GM18502 (cell line): ENCODE measurements around the gene LIAS.
A peak's percentile ranks its signal among the peaks of the same experiment; 100 is the strongest.
"Not testable (repeated sequence)": the region's sequence is repeated elsewhere in the genome, so short reads cannot be mapped to it uniquely, and the experiment has no call there.

Experiments used
- ATAC-seq: cut with Tn5 transposase; IDR thresholded peaks from one replicate; pipeline ENCODE4 v1.9.1; 2021; ENCODE audit warnings: mild to moderate bottlenecking; ENCODE audit not compliant: unreplicated experiment, poor library complexity

LIAS gene

DNA sequence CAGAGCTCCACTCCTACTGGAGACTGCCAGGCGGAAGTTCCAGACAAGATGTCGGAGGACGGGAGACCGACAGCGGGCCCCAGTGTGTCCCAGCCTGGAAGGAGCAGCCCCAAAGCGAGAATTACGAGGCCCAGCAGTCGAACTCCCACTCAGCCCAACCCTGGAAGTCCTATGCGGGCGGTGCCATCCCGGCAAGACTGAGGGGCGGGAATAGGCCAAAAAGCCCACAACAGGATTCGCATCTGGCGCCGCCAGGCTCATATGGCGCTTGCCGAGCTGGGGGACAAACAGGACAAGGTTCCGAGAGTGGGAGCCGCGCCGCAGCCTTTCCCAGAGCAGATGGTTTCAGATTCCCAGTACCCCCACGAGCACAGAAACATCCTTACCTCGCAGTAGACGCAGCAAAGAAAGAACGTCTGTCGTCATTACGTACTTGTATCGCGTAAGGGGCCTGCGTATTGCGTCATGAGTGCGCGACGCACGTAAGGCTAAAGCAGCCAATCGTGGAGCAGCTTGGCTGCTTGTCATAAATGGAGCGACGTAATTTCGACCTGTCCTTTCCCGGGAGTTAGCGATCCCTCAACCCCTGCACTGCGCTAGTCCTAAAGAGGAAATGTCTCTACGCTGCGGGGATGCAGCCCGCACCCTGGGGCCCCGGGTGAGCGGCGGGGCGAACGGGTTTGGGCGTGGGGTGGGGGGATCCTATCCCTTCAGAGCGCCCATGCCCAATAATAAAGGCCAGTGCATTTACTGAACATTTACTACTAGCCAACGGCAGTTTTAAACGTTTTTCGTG lies at the start of gene LIAS, which contains the start of gene RPL9:
TSS of gene LIAS (plus strand) at position 552 of the 796 bp plus-strand sequence. CDS start at position 614, 62 bp downstream.
TSS of gene RPL9 (minus strand) at position 418 of the 796 bp plus-strand sequence. CDS start 483 bp downstream, outside the sequence.
- ATAC-seq = peak; percentile 86

DNA sequence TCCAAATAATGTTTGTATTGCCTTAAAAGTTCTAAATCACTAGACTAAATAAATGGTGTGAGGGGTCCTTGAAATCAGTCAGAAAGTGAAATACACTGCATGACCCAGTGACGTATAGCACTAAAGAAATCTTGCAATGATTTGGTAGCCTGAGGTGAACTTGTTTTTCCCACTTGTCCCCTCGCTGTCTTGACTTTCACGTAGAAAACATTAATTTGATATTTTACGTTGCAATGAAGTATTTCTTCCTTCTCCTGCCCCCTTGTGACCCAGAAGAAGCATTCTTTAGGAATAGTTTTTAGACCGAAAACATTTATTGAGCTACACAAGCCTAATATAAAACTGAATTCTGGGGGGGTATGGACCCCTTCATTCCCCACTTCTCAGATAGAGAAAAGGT lies 48.4 kb upstream of the LIAS start:
- no peak for ATAC-seq

DNA sequence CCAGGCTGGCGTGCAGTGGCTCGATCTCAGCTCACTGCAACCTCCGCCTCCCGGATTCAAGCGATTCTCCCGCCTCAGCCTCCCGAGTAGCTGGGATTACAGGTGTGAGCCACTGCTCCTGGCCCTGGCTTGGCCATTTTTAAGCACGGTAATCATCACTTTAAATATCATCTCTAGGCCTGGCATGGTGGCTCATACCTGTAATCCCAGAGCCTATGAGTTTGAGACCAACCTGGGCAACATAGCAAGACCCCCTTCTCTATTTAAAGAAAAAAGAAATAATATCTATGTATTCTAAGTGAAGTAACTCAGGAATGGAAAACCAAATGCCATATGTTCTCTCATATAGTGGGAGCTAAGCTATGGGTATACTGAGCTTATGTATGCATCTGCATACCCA lies 47.3 kb upstream of the LIAS start:
- ATAC-seq = not testable (repeated sequence)

DNA sequence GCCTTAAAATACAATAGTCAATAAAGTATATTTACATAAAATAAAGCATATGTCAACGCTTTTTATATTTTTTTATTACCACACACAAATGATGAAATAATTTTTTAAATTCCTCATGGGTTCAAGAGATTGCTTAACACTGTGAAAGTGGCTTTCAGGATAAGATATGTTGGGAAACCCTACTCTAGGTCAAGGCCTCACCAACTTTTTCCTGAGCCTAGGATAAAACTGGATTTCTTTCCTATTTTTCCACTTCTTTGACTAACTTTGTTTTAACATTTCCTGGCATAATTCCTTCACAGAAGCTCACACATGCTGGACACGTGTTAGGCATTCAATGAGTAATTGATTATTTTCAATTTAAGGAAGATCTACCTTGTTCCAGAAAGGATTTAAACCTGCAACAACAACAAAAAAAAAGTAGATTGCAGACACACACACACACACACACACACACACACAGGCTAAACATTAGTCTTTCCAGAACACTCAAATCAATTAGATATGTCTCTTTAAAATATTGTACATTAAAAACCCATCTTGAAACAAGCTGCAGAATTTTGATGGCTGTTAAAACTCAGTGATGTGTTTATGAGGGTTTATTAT lies 43.1 kb upstream of the LIAS start:
- ATAC-seq = no peak

DNA sequence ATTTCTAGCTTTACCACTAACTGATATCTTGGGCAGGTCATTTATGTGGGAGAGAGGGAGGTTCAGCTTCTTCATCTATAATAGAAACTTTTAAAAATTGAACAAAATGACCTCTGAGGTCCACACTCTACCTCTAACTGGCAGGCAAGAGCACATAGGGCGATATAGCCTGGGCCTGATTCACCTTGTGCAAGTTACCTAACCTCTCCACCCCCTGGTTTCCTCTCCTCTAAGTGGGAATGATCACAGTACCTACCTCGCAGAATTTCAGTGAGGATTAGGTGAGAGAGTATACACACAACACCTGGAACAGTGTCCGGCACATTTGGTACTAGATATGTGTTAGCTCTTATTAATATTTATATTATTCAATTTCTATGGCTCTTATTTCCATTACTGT lies 36.6 kb upstream of the LIAS start:
- ATAC-seq = no peak

DNA sequence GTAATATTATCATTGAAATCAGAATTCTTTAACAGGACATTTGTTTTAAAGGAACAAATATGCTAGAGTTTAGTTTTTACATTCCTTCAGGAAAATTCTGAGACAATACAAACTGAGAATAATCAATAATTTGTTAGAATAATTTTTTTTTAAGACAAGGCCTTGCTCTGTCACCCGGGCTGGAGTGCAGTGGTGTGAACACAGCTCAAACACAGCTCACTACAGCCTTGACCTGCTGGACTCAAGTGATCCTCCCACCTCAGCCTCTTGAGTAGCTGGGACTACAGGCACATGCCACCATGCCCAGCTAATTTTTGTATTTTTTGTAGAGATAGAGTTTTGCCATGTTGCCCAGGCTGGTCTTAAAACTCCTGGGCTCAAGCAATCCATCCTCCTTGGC lies 33.6 kb upstream of the LIAS start:
- ATAC-seq = not testable (repeated sequence)

DNA sequence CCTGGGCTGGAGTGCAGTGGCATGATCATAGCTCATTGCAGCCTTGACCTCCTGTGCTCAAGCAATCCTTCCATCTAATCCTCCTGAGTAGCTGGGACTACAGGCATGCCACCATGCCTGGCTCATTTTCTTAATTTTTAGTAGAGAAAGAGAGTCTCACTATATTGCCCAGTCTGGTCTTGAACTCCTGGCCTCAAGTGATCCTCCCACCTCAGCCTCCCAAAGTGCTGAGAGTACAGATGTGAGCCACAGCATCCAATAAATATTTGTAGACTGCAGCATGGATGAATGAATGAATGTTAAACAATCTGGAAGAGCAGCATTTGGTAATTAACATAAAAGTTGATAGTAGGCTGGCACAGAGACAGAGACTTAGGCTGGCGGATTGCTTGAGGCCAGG lies 32.1 kb upstream of the LIAS start:
- no peak for ATAC-seq

DNA sequence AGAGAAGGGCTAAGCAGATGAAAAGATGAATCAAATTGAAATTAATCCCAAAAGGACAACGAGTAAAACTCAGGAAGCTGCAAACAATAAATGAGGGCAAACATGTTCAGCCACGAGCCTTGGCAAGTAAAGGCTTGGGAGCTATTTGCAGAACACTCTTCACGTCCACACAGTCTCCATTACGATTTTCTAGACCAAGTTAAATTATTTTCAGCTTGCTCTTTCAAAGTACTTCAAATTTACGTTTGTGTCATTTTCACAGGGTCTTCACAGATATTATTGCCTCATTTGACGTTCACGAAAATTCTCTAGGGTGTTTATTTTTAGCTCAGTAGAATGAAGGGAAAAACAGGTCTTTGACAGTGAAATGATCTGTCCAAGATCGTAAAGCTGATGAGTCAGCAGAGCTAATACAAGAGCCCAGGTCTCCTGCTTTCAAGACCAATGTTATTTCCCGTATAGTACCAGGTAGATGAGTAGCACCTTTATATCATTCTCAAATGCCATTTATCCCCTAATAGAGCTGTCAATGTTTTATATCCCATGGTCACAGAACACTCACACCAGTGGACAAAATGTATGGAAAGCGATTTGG lies 31.2 kb upstream of the LIAS start:
- no peak for ATAC-seq

DNA sequence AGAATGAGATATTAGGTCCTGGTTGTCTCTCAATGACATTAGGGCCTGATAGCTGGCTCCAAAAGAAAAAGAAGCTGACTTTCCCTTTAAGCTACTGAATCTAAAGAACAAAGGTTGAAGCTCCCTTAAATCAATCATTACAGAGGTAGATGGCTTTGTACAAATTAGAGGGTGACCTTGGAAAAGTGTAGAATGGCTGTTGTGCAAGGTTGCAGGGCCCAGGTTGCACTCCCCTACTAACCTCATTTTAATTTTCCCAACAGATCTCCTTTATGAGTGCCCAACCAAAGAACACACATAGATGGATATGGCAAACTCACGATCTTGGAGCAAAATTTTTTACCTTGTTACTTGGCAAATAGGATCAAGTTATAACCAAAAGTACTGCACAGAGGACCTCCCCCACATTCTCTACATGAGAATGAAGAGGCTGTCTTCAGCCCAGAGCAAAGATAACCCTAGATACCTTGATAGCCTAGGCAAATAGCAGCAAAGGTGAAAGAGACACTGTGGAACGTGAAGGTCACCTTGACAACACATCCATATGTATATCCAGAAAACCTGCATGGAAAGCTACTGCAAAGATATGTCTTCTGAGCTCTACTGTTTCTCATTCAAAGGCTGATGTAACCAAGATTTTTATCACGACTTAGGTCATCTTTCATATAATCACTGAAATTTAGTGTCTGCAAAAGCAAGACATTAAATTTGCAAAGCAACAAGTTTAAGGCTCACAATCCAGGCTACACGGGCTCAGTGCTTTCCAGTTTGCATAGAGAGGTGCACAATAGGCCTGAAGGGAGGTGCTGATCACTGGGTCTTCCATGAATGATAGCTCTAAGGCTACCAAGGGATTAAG lies 29.2 kb upstream of the LIAS start:
- no peak for ATAC-seq

DNA sequence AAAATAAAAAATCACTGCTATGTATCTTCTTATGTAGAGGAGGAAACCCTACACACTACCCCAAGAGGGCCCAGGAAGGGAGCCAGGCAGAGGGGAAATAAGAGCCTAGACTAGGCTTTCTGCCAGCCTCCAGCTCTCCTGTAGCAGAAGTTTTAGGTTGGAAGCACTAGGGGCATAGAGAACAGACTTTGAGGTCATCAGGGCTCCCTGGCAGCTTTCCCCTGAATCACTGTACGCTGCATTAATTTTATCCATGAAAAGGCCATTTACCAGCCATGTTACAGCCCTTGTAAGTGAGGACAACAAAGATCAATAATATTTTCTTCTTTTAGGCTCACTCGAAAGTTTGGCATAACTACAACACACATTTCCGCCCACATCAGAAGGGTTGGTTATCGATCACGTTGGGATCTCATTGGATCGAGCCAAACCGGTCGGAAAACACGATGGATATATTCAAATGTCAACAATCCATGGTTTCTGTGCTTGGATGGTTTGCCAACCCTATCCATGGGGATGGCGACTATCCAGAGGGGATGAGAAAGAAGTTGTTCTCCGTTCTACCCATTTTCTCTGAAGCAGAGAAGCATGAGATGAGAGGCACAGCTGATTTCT lies 24.9 kb upstream of the LIAS start:
- ATAC-seq = no peak

DNA sequence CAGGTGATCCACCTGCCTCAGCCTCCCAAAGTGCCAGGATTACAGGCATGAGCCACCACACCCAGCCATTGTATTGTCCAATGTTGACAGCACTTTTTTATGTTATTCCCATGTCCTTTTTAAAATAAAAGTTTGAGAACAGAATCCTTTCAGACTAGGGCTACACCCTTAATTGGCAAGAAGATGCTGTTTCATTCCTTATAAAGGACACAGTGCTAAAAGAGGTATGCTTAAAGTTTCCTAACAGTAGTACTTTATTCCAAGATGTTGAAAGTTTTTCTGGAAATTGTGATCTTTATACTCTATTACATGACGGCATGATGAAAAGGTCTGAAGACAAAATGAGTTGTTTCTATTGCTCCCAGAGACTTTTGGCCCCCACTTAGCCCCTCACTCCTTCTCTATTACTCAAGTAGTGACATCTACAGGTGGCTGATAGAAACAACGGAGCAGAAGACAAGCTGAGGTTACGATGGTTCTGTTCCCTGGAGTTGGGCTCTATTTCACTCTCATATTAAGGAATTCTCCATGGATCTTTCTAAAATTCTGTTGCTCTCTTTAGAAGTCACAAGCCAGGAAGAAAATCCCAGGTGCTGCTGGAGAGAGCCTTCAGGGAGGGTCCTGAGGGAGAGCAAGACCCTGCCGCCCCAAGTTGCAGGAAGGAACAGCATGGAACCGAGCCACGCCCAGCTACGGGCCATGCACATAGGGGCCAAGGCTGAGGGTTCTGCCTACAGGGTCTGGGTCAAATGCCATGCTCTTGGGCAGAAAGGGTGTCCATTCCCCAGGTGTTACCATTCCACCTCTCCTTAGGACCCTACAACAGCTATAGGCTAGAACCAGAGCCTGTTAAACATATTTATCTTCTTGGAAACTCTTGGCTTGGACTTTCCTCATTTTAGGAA lies 22.9 kb upstream of the LIAS start:
- ATAC-seq = no peak

DNA sequence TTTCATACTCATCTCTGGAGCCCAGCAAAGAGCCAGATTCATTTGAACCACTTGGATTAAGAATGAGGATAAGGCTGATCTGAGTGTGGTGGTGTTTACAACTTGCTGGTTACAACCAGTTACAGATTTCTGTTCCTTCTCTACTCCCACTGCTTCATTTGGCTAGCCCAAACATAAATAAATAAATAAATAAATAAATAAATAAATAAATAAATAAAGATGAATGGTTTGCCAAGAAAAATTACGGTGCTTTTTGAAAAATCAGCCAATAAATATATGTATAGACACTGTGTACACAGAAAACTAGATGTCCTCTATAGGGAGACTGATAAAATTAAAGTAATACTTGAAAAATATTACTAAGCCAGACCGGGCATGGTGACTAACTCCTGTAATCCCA lies 17.3 kb upstream of the LIAS start:
- no peak for ATAC-seq

DNA sequence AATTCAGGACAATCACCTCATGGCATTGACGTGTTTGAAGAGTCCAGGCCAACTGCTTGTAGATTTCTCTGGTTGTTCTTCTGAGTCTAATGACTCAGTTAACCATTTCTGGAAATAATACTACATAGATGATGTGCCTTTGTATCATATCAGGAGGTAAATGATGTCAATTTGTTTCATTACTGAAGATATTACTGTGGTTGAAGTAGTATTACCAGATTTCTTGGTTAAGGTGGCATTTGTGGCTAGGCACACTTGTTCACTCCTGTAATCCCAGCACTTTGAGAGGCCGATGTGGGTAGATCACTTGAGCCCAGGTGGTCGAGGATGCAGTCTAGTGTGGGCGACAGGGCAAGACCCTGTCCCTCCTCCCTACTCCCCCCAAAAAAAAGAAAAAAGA lies 15.9 kb upstream of the LIAS start:
- ATAC-seq = no peak

DNA sequence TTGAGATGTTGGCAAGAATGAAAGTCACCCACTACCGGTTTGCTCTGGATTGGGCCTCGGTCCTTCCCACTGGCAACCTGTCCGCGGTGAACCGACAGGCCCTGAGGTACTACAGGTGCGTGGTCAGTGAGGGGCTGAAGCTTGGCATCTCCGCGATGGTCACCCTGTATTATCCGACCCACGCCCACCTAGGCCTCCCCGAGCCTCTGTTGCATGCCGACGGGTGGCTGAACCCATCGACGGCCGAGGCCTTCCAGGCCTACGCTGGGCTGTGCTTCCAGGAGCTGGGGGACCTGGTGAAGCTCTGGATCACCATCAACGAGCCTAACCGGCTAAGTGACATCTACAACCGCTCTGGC lies 12.4 kb upstream of the LIAS start:
- no peak for ATAC-seq

DNA sequence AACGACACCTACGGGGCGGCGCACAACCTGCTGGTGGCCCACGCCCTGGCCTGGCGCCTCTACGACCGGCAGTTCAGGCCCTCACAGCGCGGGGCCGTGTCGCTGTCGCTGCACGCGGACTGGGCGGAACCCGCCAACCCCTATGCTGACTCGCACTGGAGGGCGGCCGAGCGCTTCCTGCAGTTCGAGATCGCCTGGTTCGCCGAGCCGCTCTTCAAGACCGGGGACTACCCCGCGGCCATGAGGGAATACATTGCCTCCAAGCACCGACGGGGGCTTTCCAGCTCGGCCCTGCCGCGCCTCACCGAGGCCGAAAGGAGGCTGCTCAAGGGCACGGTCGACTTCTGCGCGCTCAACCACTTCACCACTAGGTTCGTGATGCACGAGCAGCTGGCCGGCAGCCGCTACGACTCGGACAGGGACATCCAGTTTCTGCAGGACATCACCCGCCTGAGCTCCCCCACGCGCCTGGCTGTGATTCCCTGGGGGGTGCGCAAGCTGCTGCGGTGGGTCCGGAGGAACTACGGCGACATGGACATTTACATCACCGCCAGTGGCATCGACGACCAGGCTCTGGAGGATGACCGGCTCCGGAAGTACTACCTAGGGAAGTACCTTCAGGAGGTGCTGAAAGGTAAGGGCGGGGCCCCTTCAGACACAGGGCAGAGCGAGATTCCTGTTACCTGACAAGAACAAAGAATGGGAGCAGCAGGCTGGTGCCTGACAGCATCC lies 11.8 kb upstream of the LIAS start:
- ATAC-seq = peak; percentile 87

DNA sequence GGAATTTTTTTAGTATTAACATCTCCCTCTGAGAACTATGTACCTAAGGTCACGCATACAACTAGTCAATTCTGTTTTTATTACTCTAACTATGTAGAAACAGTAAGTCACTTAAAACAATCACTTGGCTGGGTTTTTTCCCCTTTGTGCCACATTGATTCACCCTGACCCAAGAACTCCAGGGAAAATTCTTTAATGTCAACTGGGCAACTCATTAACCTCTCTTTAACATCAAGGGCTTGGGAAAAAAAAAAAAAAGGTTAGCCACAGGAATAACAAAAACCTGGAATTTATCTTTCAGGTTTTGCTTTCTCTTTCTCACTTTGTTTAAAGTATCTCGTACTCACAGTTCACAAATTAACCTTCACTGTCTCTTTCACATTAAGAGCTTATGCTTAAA lies 8.2 kb upstream of the LIAS start:
- no peak for ATAC-seq

DNA sequence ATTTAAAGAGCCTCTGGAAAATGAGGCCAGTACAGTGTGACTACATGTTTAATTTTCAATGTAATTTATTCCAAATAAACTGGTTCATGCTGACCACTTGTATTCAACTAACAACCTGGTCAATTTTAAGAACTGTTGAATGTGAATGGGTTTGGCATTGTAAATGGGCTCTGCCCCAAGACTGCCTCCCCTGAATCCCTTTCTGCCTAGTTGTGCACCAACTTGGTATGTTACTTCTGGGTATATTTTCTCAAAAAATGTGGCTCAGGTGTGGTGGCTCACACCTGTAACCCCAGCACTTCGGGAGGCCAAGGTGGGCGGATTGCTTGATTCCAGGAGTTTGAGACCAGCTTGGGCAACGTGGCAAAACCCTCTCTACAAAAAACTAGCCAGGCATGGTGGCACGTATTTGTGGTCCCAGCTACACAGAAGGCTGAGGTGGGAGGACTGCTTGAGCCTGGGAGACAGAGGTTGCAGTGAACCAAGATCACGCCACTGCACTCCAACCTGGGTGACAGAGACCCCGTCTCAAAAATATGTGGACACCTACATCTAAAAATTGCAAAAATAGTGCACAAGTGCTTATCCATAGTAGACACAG lies 7.3 kb upstream of the LIAS start:
- no peak for ATAC-seq

DNA sequence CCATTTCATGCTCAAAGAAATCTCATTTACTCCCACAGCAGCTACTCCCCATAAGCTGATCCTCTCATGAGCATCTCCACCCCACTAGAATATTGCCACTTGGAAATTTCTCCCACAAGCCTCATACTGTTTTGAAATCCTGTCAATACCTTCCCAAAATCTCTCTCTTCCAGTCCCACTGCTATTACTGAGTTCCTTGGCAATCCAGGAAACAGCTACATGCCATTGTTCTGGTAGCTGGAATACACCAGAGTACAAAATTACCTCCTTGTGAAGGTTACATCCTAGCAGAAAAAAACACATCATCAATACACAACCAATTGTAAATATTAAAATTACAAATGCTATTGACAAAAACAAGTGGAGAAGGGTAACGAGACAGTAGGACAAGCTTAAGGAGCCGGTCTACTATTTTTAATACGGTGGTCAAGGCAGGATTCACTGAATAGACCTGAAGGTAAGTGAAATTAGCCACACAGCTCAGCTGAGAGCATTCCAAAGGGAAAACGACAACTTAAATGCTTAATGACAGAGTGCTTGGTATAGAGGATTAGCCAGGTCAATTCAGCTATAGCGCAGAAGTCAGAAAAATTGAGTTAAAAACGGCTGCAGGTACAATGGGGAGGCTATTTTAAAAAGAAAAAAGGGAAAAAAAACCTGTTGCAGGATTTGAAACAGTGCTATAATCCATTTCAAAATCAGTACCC lies 6.5 kb upstream of the LIAS start:
- no peak for ATAC-seq
